ENCODE results near the gene ANO10. TPM values are rescaled to one million over a fixed set of nuclear protein-coding genes. Genes with fewer than 3 reads are reported as not detected.
"Not testable (repeated sequence)": the region's sequence is repeated elsewhere in the genome, so short reads cannot be mapped to it uniquely, and the experiment has no call there.

ANO10 gene
- polyA plus RNA-seq, 1 donor: 21.5 TPM

- 94% methylated on average over 1 of the region's 1 CpG for WGBS (ENCODE audit: insufficient coverage, low lambda C conversion rate)
- no peak for DNase-seq
- Histone ChIP-seq H3K27me3 (ENCODE audit: control insufficient read depth, insufficient read depth, low read length) (no peaks in the 10 kb centered on the region), H3K4me1 (ENCODE audit: control insufficient read depth, insufficient read depth, low read length) (peaks cover 13% of the 10 kb centered on the region), H3K36me3 (ENCODE audit: control insufficient read depth, insufficient read depth, low read length) (no peaks in the 10 kb centered on the region), H3K9me3 (ENCODE audit: control insufficient read depth, low read depth, low read length) (no peaks in the 10 kb centered on the region), H3K27ac (ENCODE audit: low read length) (no peak overlapping the region), H3K4me3 (ENCODE audit: low read length) (no peak overlapping the region)
These were observed 13.1 kb downstream of the ANO10 start for GRCh38 chr3:43608751-43609150.

- WGBS (ENCODE audit: insufficient coverage, low lambda C conversion rate): 100% methylated on average over 1 of the region's 2 CpGs
- DNase-seq: no peak
- Histone ChIP-seq H3K9me3 (ENCODE audit: control insufficient read depth, low read depth, low read length) (no peaks in the 10 kb centered on the region), H3K27ac (ENCODE audit: low read length) (no peak overlapping the region), H3K4me1 (ENCODE audit: control insufficient read depth, insufficient read depth, low read length) (peaks cover 3% of the 10 kb centered on the region), H3K36me3 (ENCODE audit: control insufficient read depth, insufficient read depth, low read length) (peaks cover 2% of the 10 kb centered on the region), H3K4me3 (ENCODE audit: low read length) (no peak overlapping the region), H3K27me3 (ENCODE audit: control insufficient read depth, insufficient read depth, low read length) (no peaks in the 10 kb centered on the region)
These were observed 15.5 kb downstream of the ANO10 start for GRCh38 chr3:43606284-43606683.

GRCh38 chr3:43599959-43600358, 21.9 kb downstream of the ANO10 start:
- H3K4me3 ChIP-seq (ENCODE audit: low read length): not testable (repeated sequence)
- no CpG with 5 or more reads among the region's 2 CpGs for WGBS (ENCODE audit: insufficient coverage, low lambda C conversion rate)

GRCh38 chr3:43597961-43598360, 23.9 kb downstream of the ANO10 start:
- Histone ChIP-seq H3K9me3 (ENCODE audit: control insufficient read depth, low read depth, low read length) (no peaks in the 10 kb centered on the region), H3K4me3 (ENCODE audit: low read length) (no peak overlapping the region), H3K27me3 (ENCODE audit: control insufficient read depth, insufficient read depth, low read length) (no peaks in the 10 kb centered on the region), H3K36me3 (ENCODE audit: control insufficient read depth, insufficient read depth, low read length) (peaks cover 4% of the 10 kb centered on the region), H3K4me1 (ENCODE audit: control insufficient read depth, insufficient read depth, low read length) (no peaks in the 10 kb centered on the region), H3K27ac (ENCODE audit: low read length) (no peak overlapping the region)
- no peak for DNase-seq

More at GRCh38 chr3:43599959-43600358, 21.9 kb downstream of the ANO10 start:
- H3K9me3 ChIP-seq (ENCODE audit: control insufficient read depth, low read depth, low read length); H3K27me3 ChIP-seq (ENCODE audit: control insufficient read depth, insufficient read depth, low read length); H3K27ac ChIP-seq (ENCODE audit: low read length); H3K4me1 ChIP-seq (ENCODE audit: control insufficient read depth, insufficient read depth, low read length); DNase-seq; H3K36me3 ChIP-seq (ENCODE audit: control insufficient read depth, insufficient read depth, low read length): not testable (repeated sequence)

DNA sequence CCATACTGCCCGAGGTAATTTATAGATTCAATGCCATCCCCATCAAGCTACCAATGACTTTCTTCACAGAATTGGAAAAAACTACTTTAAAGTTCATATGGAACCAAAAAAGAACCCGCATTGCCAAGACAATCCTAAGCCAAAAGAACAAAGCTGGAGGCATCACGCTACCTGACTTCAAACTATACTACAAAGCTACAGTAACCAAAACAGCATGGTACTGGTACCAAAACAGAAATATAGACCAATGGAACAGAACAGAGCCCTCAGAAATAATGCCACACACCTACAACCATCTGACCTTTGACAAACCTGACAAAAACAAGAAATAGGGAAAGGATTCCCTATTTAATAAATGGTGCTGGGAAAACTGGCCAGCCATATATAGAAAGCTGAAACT, 25.6 kb downstream of the ANO10 start:
- H3K27ac ChIP-seq (ENCODE audit: low read length); H3K27me3 ChIP-seq (ENCODE audit: control insufficient read depth, insufficient read depth, low read length); H3K4me1 ChIP-seq (ENCODE audit: control insufficient read depth, insufficient read depth, low read length); H3K4me3 ChIP-seq (ENCODE audit: low read length); DNase-seq; H3K9me3 ChIP-seq (ENCODE audit: control insufficient read depth, low read depth, low read length); H3K36me3 ChIP-seq (ENCODE audit: control insufficient read depth, insufficient read depth, low read length): not testable (repeated sequence)
- no CpG with 5 or more reads among the region's 3 CpGs for WGBS (ENCODE audit: insufficient coverage, low lambda C conversion rate)

DNA sequence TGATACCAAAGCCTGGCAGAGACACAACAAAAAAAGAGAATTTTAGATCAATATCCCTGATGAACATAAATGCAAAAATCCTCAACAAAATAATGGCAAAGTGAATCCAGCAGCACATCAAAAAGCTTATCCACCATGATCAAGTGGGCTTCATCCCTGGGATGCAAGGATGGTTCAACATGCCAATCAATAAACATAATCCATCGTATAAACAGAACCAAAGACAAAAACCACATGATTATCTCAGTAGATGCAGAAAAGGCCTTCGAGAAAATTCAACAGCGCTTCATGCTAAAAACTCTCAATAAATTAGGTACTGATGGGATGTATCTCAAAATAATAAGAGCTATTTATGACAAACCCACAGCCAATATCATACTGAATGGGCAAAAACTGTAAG, 26.5 kb downstream of the ANO10 start:
- not testable (repeated sequence) for H3K9me3 ChIP-seq (ENCODE audit: control insufficient read depth, low read depth, low read length); H3K27ac ChIP-seq (ENCODE audit: low read length); H3K4me3 ChIP-seq (ENCODE audit: low read length); DNase-seq; H3K4me1 ChIP-seq (ENCODE audit: control insufficient read depth, insufficient read depth, low read length); H3K36me3 ChIP-seq (ENCODE audit: control insufficient read depth, insufficient read depth, low read length); H3K27me3 ChIP-seq (ENCODE audit: control insufficient read depth, insufficient read depth, low read length)
- WGBS (ENCODE audit: insufficient coverage, low lambda C conversion rate): no CpG with 5 or more reads among the region's 3 CpGs

GRCh38 chr3:43593588-43593987, 28.2 kb downstream of the ANO10 start:
- not testable (repeated sequence) for H3K4me3 ChIP-seq (ENCODE audit: low read length); DNase-seq; H3K36me3 ChIP-seq (ENCODE audit: control insufficient read depth, insufficient read depth, low read length); H3K9me3 ChIP-seq (ENCODE audit: control insufficient read depth, low read depth, low read length); H3K27me3 ChIP-seq (ENCODE audit: control insufficient read depth, insufficient read depth, low read length); H3K27ac ChIP-seq (ENCODE audit: low read length); H3K4me1 ChIP-seq (ENCODE audit: control insufficient read depth, insufficient read depth, low read length)
- no CpG with 5 or more reads among the region's 4 CpGs for WGBS (ENCODE audit: insufficient coverage, low lambda C conversion rate)

DNA sequence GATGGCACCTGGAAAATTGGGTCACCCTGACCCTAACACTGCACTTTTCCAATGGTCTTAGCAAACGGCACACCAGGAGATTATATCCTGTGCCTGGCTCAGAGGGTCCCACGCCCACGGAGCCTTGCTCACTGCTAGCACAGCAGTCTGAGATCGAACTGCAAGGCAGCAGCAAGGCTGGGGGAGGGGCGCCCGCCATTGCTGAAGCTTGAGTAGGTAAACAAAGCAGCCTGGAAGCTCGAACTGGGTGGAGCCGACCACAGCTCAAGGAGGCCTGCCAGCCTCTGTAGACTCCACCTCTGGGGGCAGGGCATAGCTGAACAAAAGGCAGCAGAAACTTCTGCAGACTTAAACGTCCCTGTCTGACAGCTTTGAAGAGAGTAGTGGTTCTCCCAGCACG, 29.9 kb downstream of the ANO10 start:
- H3K27me3 ChIP-seq (ENCODE audit: control insufficient read depth, insufficient read depth, low read length); H3K4me1 ChIP-seq (ENCODE audit: control insufficient read depth, insufficient read depth, low read length); H3K36me3 ChIP-seq (ENCODE audit: control insufficient read depth, insufficient read depth, low read length); H3K27ac ChIP-seq (ENCODE audit: low read length); H3K4me3 ChIP-seq (ENCODE audit: low read length); H3K9me3 ChIP-seq (ENCODE audit: control insufficient read depth, low read depth, low read length); DNase-seq: not testable (repeated sequence)
- WGBS (ENCODE audit: insufficient coverage, low lambda C conversion rate): no CpG with 5 or more reads among the region's 10 CpGs

DNA sequence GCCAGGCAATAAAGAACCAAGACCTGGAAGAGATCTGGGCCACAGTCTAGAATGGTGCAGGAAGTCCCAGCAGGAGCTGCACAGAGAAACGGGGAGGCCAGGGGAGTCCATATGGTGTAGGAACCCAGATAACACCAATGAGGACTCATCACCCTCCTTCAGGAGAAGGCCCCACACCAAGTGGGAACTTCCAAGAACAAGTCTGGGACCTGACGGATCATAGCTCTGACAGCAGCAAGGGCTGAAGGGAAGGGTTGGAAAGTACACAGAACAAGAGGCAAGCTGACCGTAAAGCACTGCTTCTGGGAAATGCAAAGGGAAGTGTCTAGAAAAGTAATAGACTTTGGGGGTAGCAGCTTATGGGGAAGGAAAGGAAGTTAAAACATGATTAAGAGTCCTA, 34.5 kb downstream of the ANO10 start:
- WGBS (ENCODE audit: insufficient coverage, low lambda C conversion rate): 100% methylated on average over 2 of the region's 3 CpGs
- no peak for DNase-seq
- no peak overlapping the region for H3K27ac ChIP-seq (ENCODE audit: low read length)

GRCh38 chr3:43584043-43584826, 37.6 kb downstream of the ANO10 start:
- Histone ChIP-seq H3K4me1 (ENCODE audit: control insufficient read depth, insufficient read depth, low read length) (no peaks in the 10 kb centered on the region), H3K27ac (ENCODE audit: low read length) (no peak overlapping the region), H3K9me3 (ENCODE audit: control insufficient read depth, low read depth, low read length) (no peaks in the 10 kb centered on the region), H3K4me3 (ENCODE audit: low read length) (no peak overlapping the region), H3K27me3 (ENCODE audit: control insufficient read depth, insufficient read depth, low read length) (no peaks in the 10 kb centered on the region), H3K36me3 (ENCODE audit: control insufficient read depth, insufficient read depth, low read length) (no peaks in the 10 kb centered on the region)
- no peak for DNase-seq
- 100% methylated on average over 4 of the region's 14 CpGs for WGBS (ENCODE audit: insufficient coverage, low lambda C conversion rate)

More for the DNA sequence above, 34.5 kb downstream of the ANO10 start:
- Histone ChIP-seq H3K36me3 (ENCODE audit: control insufficient read depth, insufficient read depth, low read length) (peaks cover 6% of the 10 kb centered on the region), H3K4me1 (ENCODE audit: control insufficient read depth, insufficient read depth, low read length) (no peaks in the 10 kb centered on the region), H3K9me3 (ENCODE audit: control insufficient read depth, low read depth, low read length) (peaks cover 9% of the 10 kb centered on the region), H3K27me3 (ENCODE audit: control insufficient read depth, insufficient read depth, low read length) (no peaks in the 10 kb centered on the region), H3K4me3 (ENCODE audit: low read length) (no peak overlapping the region)

DNA sequence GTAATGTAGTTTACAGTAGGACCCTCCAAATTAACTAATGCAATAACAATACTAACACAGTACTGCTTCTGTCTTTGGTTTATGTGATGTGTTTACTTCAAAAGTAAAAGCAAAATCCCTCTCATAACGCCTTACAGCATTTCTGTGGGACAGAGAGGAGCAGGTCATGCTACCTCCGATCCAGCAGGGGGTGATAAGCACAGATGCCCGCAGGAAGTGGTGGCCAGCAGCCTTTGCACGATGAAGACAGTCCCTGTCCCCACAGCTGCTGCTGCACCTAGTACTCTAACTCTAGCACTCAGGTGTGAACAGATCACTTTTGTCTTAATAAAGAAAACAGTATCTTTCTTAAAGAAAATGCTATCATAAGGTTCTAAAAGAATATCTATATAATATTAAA, 38.3 kb downstream of the ANO10 start:
- WGBS (ENCODE audit: insufficient coverage, low lambda C conversion rate): no CpG with 5 or more reads among the region's 4 CpGs
- DNase-seq: no peak
- no peaks in the 10 kb centered on the region for H3K4me1 ChIP-seq (ENCODE audit: control insufficient read depth, insufficient read depth, low read length)
- no peak overlapping the region for H3K27ac ChIP-seq (ENCODE audit: low read length)
- no peaks in the 10 kb centered on the region for H3K9me3 ChIP-seq (ENCODE audit: control insufficient read depth, low read depth, low read length)
- H3K27me3 ChIP-seq (ENCODE audit: control insufficient read depth, insufficient read depth, low read length): no peaks in the 10 kb centered on the region
- no peak overlapping the region for H3K4me3 ChIP-seq (ENCODE audit: low read length)
- H3K36me3 ChIP-seq (ENCODE audit: control insufficient read depth, insufficient read depth, low read length): no peaks in the 10 kb centered on the region

Data from large intestine (tissue), 3 donors.